Neuronal stem cell (in vitro differentiated cells): ENCODE results near the gene PARD3.
A peak's percentile ranks its signal among the peaks of the same experiment; 100 is the strongest.

Experiments
- DNase-seq: peaks from one replicate; pipeline ENCODE4 v3.0.0-alpha.2; 2013; ENCODE audit warnings: low spot score
- H2AFZ ChIP-seq: one replicate; pipeline ENCODE4 v1.6.1; 2013; ENCODE audit warnings: mild to moderate bottlenecking, low read length, inconsistent platforms
- H2AK5ac ChIP-seq: 2 replicates; pipeline ENCODE4 v1.6.1; 2013; ENCODE audit warnings: low read depth, mild to moderate bottlenecking, inconsistent platforms, low read length, moderate library complexity, mixed read lengths
- H2BK120ac ChIP-seq: 2 replicates; pipeline ENCODE4 v1.6.1; 2013; ENCODE audit warnings: low read depth, mild to moderate bottlenecking, inconsistent platforms, low read length, moderate library complexity, mixed read lengths
- H2BK12ac ChIP-seq: one replicate; pipeline ENCODE4 v1.6.1; 2013; ENCODE audit warnings: low read length, inconsistent platforms
- H2BK15ac ChIP-seq: 2 replicates; pipeline ENCODE4 v1.6.1; 2013; ENCODE audit warnings: mild to moderate bottlenecking, low read length, inconsistent platforms, mixed read lengths
- H2BK5ac ChIP-seq: one replicate; pipeline ENCODE4 v1.6.1; 2013; ENCODE audit warnings: inconsistent platforms, mild to moderate bottlenecking, low read length, moderate library complexity
- H3K14ac ChIP-seq: one replicate; pipeline ENCODE4 v1.6.1; 2013; ENCODE audit warnings: low read length, inconsistent platforms
- H3K18ac ChIP-seq: 2 replicates; pipeline ENCODE4 v1.6.1; 2013; ENCODE audit warnings: low read length, inconsistent platforms
- H3K23ac ChIP-seq: 2 replicates; pipeline ENCODE4 v1.6.1; 2013; ENCODE audit warnings: low read depth, mild to moderate bottlenecking, mixed read lengths, low read length, inconsistent platforms; ENCODE audit not compliant: poor library complexity
- H3K27ac ChIP-seq: replicated peaks from 3 replicates; pipeline ENCODE4 v1.5.1; 2013; ENCODE audit warnings: low read length, inconsistent platforms
- H3K27me3 ChIP-seq, 3 experiments: 2 replicates each; pipeline ENCODE4 v1.6.1; 2013; ENCODE audit warnings: low read length in 3 of 3, mild to moderate bottlenecking in 2 of 3, inconsistent platforms in 1 of 3, low read depth in 1 of 3, mixed read lengths in 1 of 3, moderate library complexity in 1 of 3; ENCODE audit not compliant: control insufficient read depth in 3 of 3, insufficient read depth in 3 of 3
- H3K36me3 ChIP-seq, 2 donors: replicated peaks in 1 of 2; 2 replicates each; pipeline ENCODE4 v1.6.1; 2013; ENCODE audit warnings: low read length in 2 of 2; ENCODE audit not compliant: control insufficient read depth in 2 of 2, insufficient read depth in 2 of 2
- H3K4ac ChIP-seq: 2 replicates; pipeline ENCODE4 v1.6.1; 2013; ENCODE audit warnings: inconsistent platforms, mild to moderate bottlenecking, low read length, moderate library complexity
- H3K4me1 ChIP-seq, 2 donors: 1 replicate in 1 of 2; 2 replicates in 1 of 2; pipeline ENCODE4 v1.6.1; 2013; ENCODE audit warnings: low read length in 2 of 2, low read depth in 1 of 2; ENCODE audit not compliant: control insufficient read depth in 2 of 2, insufficient read depth in 1 of 2
- H3K4me2 ChIP-seq: one replicate; pipeline ENCODE4 v1.6.1; 2013; ENCODE audit warnings: mild to moderate bottlenecking, low read length, inconsistent platforms; ENCODE audit not compliant: insufficient read depth, poor library complexity, severe bottlenecking
- H3K4me3 ChIP-seq, 2 donors: 2 replicates each; pipeline ENCODE4 v1.5.1; 2013; ENCODE audit warnings: low read length in 2 of 2, mild to moderate bottlenecking in 2 of 2, inconsistent platforms in 1 of 2, moderate library complexity in 1 of 2
- H3K79me1 ChIP-seq: one replicate; pipeline ENCODE4 v1.6.1; 2013; ENCODE audit warnings: low read depth, mild to moderate bottlenecking, inconsistent platforms, low read length, moderate library complexity
- H3K9ac ChIP-seq: one replicate; pipeline ENCODE4 v1.6.1; 2013; ENCODE audit warnings: mild to moderate bottlenecking, low read depth, low read length, inconsistent platforms; ENCODE audit not compliant: poor library complexity
- H3K9me3 ChIP-seq, 2 donors: replicated peaks in 1 of 2; 2 replicates each; pipeline versions ENCODE3 to v1.6.1; 2013; ENCODE audit warnings: low read length in 2 of 2, mild to moderate bottlenecking in 2 of 2, inconsistent platforms in 1 of 2, low read depth in 1 of 2, mixed read lengths in 1 of 2, moderate library complexity in 1 of 2; ENCODE audit not compliant: control insufficient read depth in 2 of 2, insufficient read depth in 1 of 2
- H4K8ac ChIP-seq: one replicate; pipeline ENCODE4 v1.6.1; 2013; ENCODE audit warnings: low read depth, mild to moderate bottlenecking, inconsistent platforms, low read length, moderate library complexity
- H4K91ac ChIP-seq: one replicate; pipeline ENCODE4 v1.6.1; 2013; ENCODE audit warnings: low read length, low read depth, mild to moderate bottlenecking, inconsistent platforms; ENCODE audit not compliant: poor library complexity
- WGBS, 2 donors: extraction: QIAGEN DNeasy Blood & Tissue Kit; methylation state at CpG; one replicate each; pipeline ENCODE4 v1.1.7; 2013; ENCODE audit warnings: missing lambda C conversion rate in 2 of 2, mixed read lengths in 1 of 2; ENCODE audit not compliant: insufficient read length in 2 of 2, insufficient replicate concordance in 1 of 2; ENCODE audit errors: extremely low coverage in 2 of 2; 5-methylcytosine and 5-hydroxymethylcytosine counted together

Gene PARD3

GRCh38 chr10:34825414-34825813, 10.3 kb upstream of the PARD3 start:
- H3K4me2 ChIP-seq, result no peak overlapping the region
- peaks cover 0 to 2% (median 0%) of the 10 kb centered on the region in 3 experiments for H3K27me3 ChIP-seq
- H2BK12ac ChIP-seq, result no peak overlapping the region
- no peak overlapping the region for H2BK120ac ChIP-seq
- no peak overlapping the region for H3K18ac ChIP-seq
- no peak overlapping the region for H4K91ac ChIP-seq
- H3K9me3 ChIP-seq, result no peaks in the 10 kb centered on the region
- WGBS, 2 donors, result no CpG with 5 or more reads among the region's 2 CpGs
- no peak overlapping the region for H4K8ac ChIP-seq
- no peak overlapping the region for H2AFZ ChIP-seq
- peaks cover 5 to 11% of the 10 kb centered on the region in 2 donors for H3K4me1 ChIP-seq
- no peak overlapping the region for H3K23ac ChIP-seq
- no peak overlapping the region for H3K27ac ChIP-seq
- H3K4ac ChIP-seq, result no peak overlapping the region
- H2BK15ac ChIP-seq, result no peak overlapping the region
- H3K36me3 ChIP-seq, result no peaks in the 10 kb centered on the region
- no peak overlapping the region for H3K9ac ChIP-seq
- H2BK5ac ChIP-seq, result no peak overlapping the region
- no peak for DNase-seq
- no peaks in the 10 kb centered on the region for H3K79me1 ChIP-seq
- no peak overlapping the region for H2AK5ac ChIP-seq
- H3K4me3 ChIP-seq, result no peak overlapping the region
- no peak overlapping the region for H3K14ac ChIP-seq

- Histone ChIP-seq H4K8ac (no peak overlapping the region), H2BK15ac (peak overlapping the region; percentile 7), H3K14ac (no peak overlapping the region), H3K27me3 (peaks cover 0 to 2% (median 0%) of the 10 kb centered on the region in 3 experiments), H2BK120ac (no peak overlapping the region), H2AFZ (no peak overlapping the region), H3K23ac (no peak overlapping the region), H3K27ac (no peak overlapping the region), H3K4me2 (no peak overlapping the region), H3K4ac (no peak overlapping the region), H2BK12ac (no peak overlapping the region), H4K91ac (no peak overlapping the region), H3K9me3 (no peaks in the 10 kb centered on the region), H3K9ac (peak overlapping the region; percentile 68), H3K36me3 (no peaks in the 10 kb centered on the region), H3K4me1 (peaks cover 0 to 11% of the 10 kb centered on the region in 2 donors), H2AK5ac (peak overlapping the region; percentile 8), H3K4me3 (no peak overlapping the region), H2BK5ac (no peak overlapping the region), H3K79me1 (no peaks in the 10 kb centered on the region), H3K18ac (peak overlapping the region; percentile 29)
- DNase-seq, result no peak
- WGBS, 2 donors, result no CpG with 5 or more reads among the region's 2 CpGs
Observed at GRCh38 chr10:34824870-34825269, 9.8 kb upstream of the PARD3 start.

GRCh38 chr10:34821587-34822585, 6.8 kb upstream of the PARD3 start:
- Histone ChIP-seq H3K4me3 (no peak overlapping the region), H2BK15ac (peak overlapping the region; percentile 15), H3K4me2 (no peak overlapping the region), H3K36me3 (no peaks in the 10 kb centered on the region), H2BK5ac (no peak overlapping the region), H3K18ac (no peak overlapping the region), H3K27ac (no peak overlapping the region), H3K14ac (no peak overlapping the region), H3K27me3 (peaks cover 0 to 2% (median 0%) of the 10 kb centered on the region in 3 experiments), H3K23ac (no peak overlapping the region), H2AK5ac (no peak overlapping the region), H2AFZ (no peak overlapping the region), H4K8ac (no peak overlapping the region), H2BK120ac (no peak overlapping the region), H4K91ac (no peak overlapping the region), H3K9me3 (no peaks in the 10 kb centered on the region), H3K79me1 (no peaks in the 10 kb centered on the region), H2BK12ac (no peak overlapping the region), H3K9ac (no peak overlapping the region), H3K4me1 (peaks cover 0 to 11% of the 10 kb centered on the region in 2 donors), H3K4ac (no peak overlapping the region)
- no CpG with 5 or more reads among the region's 6 CpGs for WGBS, 2 donors
- DNase-seq, result no peak

DNA sequence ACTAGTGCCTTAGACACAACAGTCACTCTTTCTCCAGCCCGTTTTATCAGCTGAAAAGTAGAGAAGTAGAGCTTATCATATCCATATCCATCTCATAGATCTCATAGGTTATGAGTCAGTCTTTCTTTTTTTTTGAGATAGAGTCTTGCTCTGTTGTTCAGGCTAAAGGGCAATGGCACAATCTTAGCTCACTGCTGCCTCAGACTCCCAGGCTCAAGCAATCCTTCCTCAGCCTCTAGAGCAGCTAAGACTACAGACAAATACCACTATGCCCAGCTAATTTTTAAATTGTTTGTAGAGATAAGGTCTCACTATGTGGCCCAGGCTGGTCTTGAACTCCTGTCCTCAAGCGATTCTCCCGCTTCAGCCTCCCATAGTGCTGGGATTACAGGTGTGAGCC, 2.5 kb upstream of the PARD3 start:
- peaks cover 0 to 8% (median 2%) of the 10 kb centered on the region in 3 experiments for H3K27me3 ChIP-seq
- no peak overlapping the region for H2AFZ ChIP-seq
- H3K4me1 ChIP-seq, result peaks cover 4 to 13% of the 10 kb centered on the region in 2 donors
- H3K4me2 ChIP-seq, result no peak overlapping the region
- WGBS, 2 donors, result no CpG with 5 or more reads among the region's 3 CpGs
- peaks cover 3% of the 10 kb centered on the region for H3K79me1 ChIP-seq
- H3K14ac ChIP-seq, result no peak overlapping the region
- H2AK5ac ChIP-seq, result no peak overlapping the region
- H3K4me3 ChIP-seq, result no peak overlapping the region
- H2BK5ac ChIP-seq, result no peak overlapping the region
- H3K23ac ChIP-seq, result no peak overlapping the region
- H3K9ac ChIP-seq, result no peak overlapping the region
- no peak overlapping the region for H3K4ac ChIP-seq
- no peak overlapping the region for H3K18ac ChIP-seq
- DNase-seq, result no peak
- no peak overlapping the region for H3K27ac ChIP-seq
- no peaks in the 10 kb centered on the region for H3K36me3 ChIP-seq
- no peak overlapping the region for H2BK15ac ChIP-seq
- H4K8ac ChIP-seq, result no peak overlapping the region
- no peak overlapping the region for H4K91ac ChIP-seq
- no peaks in the 10 kb centered on the region for H3K9me3 ChIP-seq
- no peak overlapping the region for H2BK120ac ChIP-seq
- H2BK12ac ChIP-seq, result no peak overlapping the region
